MM.1S (cell line): Measurements from ENCODE around the gene P2RX3.

Experiments used
- DNase-seq: peaks from one replicate; pipeline ENCODE4 v3.0.0-alpha.2; 2015
- H2AFZ ChIP-seq: fragments of 300-600 bp; sonication (generic); 2 replicates; pipeline ENCODE4 v1.6.0; 2016; ENCODE audit warnings: antibody characterized with exemption, low read length
- H3F3A ChIP-seq: fragments of 300-600 bp; sonication (generic); 2 replicates; pipeline ENCODE4 v1.6.1; 2016; ENCODE audit warnings: mild to moderate bottlenecking, antibody characterized with exemption, low read length, moderate library complexity, mixed read lengths; ENCODE audit not compliant: insufficient read depth
- H3K27ac ChIP-seq: fragments of 300-600 bp; sonication (generic); 2 replicates; pipeline ENCODE4 v1.5.1; 2016; ENCODE audit warnings: mild to moderate bottlenecking, low read length
- H3K27me3 ChIP-seq: fragments of 300-600 bp; sonication (generic); replicated peaks from 2 replicates; pipeline ENCODE4 v1.6.0; 2016; ENCODE audit warnings: low read length; ENCODE audit not compliant: insufficient read depth
- H3K36me3 ChIP-seq: fragments of 300-600 bp; sonication (generic); replicated peaks from 2 replicates; pipeline ENCODE4 v1.6.1; 2016; ENCODE audit warnings: mild to moderate bottlenecking, low read length, mixed read lengths; ENCODE audit not compliant: insufficient read depth
- H3K4me1 ChIP-seq: fragments of 300-600 bp; sonication (generic); 2 replicates; pipeline ENCODE4 v1.6.1; 2016; ENCODE audit warnings: low read length, mixed read lengths
- H3K4me2 ChIP-seq: fragments of 300-600 bp; sonication (generic); 2 replicates; pipeline ENCODE4 v1.6.0; 2016; ENCODE audit warnings: low read depth, low read length
- H3K4me3 ChIP-seq: fragments of 300-600 bp; sonication (generic); 2 replicates; pipeline ENCODE4 v1.5.1; 2016; ENCODE audit warnings: low read length, mixed read lengths
- H3K79me2 ChIP-seq: fragments of 300-600 bp; sonication (generic); 2 replicates; pipeline ENCODE4 v1.6.1; 2016; ENCODE audit warnings: mixed run types, low read length, mixed read lengths
- H3K9ac ChIP-seq: fragments of 300-600 bp; sonication (generic); 2 replicates; pipeline ENCODE4 v1.6.1; 2016; ENCODE audit warnings: low read length, mixed read lengths
- H3K9me2 ChIP-seq: fragments of 300-600 bp; sonication (generic); replicated peaks from 2 replicates; pipeline ENCODE4 v1.6.1; 2016; ENCODE audit warnings: mild to moderate bottlenecking, low read length, mixed read lengths; ENCODE audit not compliant: insufficient read depth
- H3K9me3 ChIP-seq: fragments of 300-600 bp; sonication (generic); replicated peaks from 2 replicates; pipeline ENCODE4 v1.6.1; 2016; ENCODE audit warnings: mild to moderate bottlenecking, low read length, mixed read lengths; ENCODE audit not compliant: insufficient read depth
- H4K20me1 ChIP-seq: fragments of 300-600 bp; sonication (generic); 2 replicates; pipeline ENCODE4 v1.6.1; 2016; ENCODE audit warnings: mild to moderate bottlenecking, low read length, moderate library complexity, mixed read lengths; ENCODE audit not compliant: insufficient read depth
- EZH2 ChIP-seq: fragments of 300-600 bp; sonication (generic); optimal IDR thresholded peaks from 2 replicates; pipeline ENCODE3; 2017; ENCODE audit warnings: low read depth, mild to moderate bottlenecking, antibody characterized with exemption, low read length, mixed read lengths
- EZH2phosphoT487 ChIP-seq: fragments of 300-600 bp; sonication (generic); IDR thresholded peaks from 2 replicates; pipeline ENCODE4 v1.6.1; 2018; ENCODE audit warnings: antibody characterized with exemption, low read length
- TF ChIP-seq, protein P1 (sequence below): fragments of 300-600 bp; sonication (generic); IDR thresholded peaks from 2 replicates; pipeline ENCODE4 v1.5.1; 2016; ENCODE audit warnings: antibody characterized with exemption, low read length, mixed read lengths

P2RX3 gene

DNA sequence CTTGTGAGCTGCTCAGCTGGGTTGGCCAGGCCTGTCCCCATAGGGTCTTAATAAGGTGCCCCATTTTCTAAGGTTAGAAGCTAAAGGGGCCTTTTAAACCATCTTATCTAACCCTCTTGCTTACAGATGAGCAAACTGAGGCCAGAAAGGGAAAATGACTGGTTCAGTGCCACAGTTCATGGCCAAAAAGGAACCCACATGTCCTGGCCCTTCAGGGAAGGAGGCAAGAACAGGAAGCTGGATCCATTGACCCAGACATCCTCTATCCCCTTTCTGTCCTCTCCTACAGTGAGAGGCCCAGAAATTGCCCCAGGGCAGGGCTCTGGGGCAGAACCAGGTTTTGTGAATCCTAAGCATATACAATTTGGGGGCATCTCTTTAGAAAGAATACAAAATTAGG lies 32.8 kb downstream of the P2RX3 start:
- Histone ChIP-seq H3K9me3 (no peaks in the 10 kb centered on the region), H3K9me2 (no peaks in the 10 kb centered on the region), H3K4me3 (no peak overlapping the region), H3K79me2 (no peaks in the 10 kb centered on the region), H3K9ac (no peak overlapping the region), H3K27ac (no peak overlapping the region), H4K20me1 (no peaks in the 10 kb centered on the region), H3K4me1 (no peaks in the 10 kb centered on the region), H3K27me3 (no peaks in the 10 kb centered on the region), H3F3A (no peaks in the 10 kb centered on the region), H3K4me2 (no peak overlapping the region), H2AFZ (no peak overlapping the region), H3K36me3 (no peaks in the 10 kb centered on the region)
- TF ChIP-seq, protein P1, sequence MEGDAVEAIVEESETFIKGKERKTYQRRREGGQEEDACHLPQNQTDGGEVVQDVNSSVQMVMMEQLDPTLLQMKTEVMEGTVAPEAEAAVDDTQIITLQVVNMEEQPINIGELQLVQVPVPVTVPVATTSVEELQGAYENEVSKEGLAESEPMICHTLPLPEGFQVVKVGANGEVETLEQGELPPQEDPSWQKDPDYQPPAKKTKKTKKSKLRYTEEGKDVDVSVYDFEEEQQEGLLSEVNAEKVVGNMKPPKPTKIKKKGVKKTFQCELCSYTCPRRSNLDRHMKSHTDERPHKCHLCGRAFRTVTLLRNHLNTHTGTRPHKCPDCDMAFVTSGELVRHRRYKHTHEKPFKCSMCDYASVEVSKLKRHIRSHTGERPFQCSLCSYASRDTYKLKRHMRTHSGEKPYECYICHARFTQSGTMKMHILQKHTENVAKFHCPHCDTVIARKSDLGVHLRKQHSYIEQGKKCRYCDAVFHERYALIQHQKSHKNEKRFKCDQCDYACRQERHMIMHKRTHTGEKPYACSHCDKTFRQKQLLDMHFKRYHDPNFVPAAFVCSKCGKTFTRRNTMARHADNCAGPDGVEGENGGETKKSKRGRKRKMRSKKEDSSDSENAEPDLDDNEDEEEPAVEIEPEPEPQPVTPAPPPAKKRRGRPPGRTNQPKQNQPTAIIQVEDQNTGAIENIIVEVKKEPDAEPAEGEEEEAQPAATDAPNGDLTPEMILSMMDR, result no peak
- no peak for TF ChIP-seq EZH2
- no peak for TF ChIP-seq EZH2phosphoT487
- DNase-seq, result no peak

DNA sequence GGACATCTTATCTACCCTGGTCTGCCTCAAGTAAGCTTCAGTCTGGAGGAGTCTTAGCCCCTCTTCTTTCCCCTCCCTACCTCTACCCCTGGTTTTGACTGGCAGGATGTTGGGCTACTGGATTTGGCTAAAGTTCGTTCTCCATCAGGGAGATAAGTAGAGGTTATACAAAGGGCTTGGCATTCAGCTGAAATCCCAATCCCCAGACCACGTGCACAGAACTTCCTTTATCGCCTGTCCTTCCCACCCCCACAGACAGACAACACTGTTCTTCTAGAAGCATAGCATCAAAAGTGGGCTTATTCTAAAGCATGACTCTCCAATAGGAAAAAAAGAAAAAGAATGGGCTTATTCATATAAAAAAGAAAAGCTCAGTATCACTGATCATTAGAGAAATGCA lies 35.0 kb downstream of the P2RX3 start:
- Histone ChIP-seq H2AFZ (no peak overlapping the region), H3K9me3 (no peaks in the 10 kb centered on the region), H3K9me2 (no peaks in the 10 kb centered on the region), H3F3A (no peaks in the 10 kb centered on the region), H3K4me2 (no peak overlapping the region), H3K79me2 (no peaks in the 10 kb centered on the region), H3K4me1 (no peaks in the 10 kb centered on the region), H3K4me3 (no peak overlapping the region), H3K9ac (no peak overlapping the region), H3K27ac (no peak overlapping the region), H3K27me3 (0 out of 2 replicates have a peak, but pooled peaks cover 4% of the 10 kb centered on the region), H4K20me1 (no peaks in the 10 kb centered on the region), H3K36me3 (no peaks in the 10 kb centered on the region)
- DNase-seq, result no peak
- TF ChIP-seq EZH2phosphoT487, result no peak
- TF ChIP-seq EZH2, result no peak

DNA sequence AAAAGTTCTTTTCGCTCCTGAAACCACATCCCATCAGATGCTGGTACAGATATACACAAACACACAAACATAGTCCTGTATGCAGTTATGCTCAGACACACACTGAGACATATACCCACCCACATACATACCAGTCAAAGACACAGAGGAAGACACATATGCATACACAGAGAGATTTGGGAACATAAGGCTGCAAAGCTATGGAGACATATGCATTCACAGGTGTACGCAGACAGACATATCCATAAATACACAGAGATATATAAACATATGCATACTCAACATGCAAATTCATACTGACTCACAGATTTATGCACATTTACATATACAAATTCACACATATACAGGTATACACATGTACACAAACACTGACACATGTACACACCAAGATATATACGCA lies 36.8 kb downstream of the P2RX3 start:
- H3K9ac ChIP-seq, result no peak overlapping the region
- TF ChIP-seq EZH2phosphoT487 (no peak), EZH2 (no peak)
- TF ChIP-seq, protein P1, result no peak
- H3K27ac ChIP-seq, result no peak overlapping the region
- no peak for DNase-seq
- H3F3A ChIP-seq, result no peaks in the 10 kb centered on the region
- no peaks in the 10 kb centered on the region for H4K20me1 ChIP-seq
- no peak overlapping the region for H3K4me2 ChIP-seq
- H3K9me2 ChIP-seq, result no peaks in the 10 kb centered on the region
- no peak overlapping the region for H2AFZ ChIP-seq
- H3K4me1 ChIP-seq, result no peaks in the 10 kb centered on the region
- H3K79me2 ChIP-seq, result no peaks in the 10 kb centered on the region
- peaks cover 11% of the 10 kb centered on the region; the same call in 1 of the 2 replicates for H3K27me3 ChIP-seq
- H3K36me3 ChIP-seq, result no peaks in the 10 kb centered on the region
- H3K4me3 ChIP-seq, result no peak overlapping the region
- no peaks in the 10 kb centered on the region for H3K9me3 ChIP-seq

DNA sequence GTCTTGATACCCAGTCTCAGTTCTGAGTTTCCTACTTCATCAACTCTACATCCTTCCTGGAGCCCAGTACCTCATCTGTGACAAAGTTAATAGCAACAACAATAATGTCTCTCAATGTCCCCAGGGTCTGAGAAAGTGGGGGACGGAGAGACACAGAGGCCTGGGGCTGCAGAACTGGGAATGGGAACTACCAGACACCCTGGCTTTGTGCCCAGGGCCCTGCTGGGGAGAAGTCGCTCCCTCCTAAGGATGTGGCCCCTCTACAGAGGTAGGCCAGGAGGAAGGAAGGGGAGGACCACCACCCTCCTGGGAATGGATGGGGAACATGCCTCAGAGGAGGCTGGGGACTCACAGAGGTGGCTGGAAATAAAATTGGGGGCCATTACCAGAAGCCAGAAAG lies 37.3 kb downstream of the P2RX3 start:
- H3K27me3 ChIP-seq, result peaks cover 11% of the 10 kb centered on the region; the same call in 1 of the 2 replicates

More for the DNA sequence above, 37.3 kb downstream of the P2RX3 start:
- Histone ChIP-seq H3K4me2 (no peak overlapping the region), H3K79me2 (no peaks in the 10 kb centered on the region), H3K4me1 (no peaks in the 10 kb centered on the region), H3K9me2 (no peaks in the 10 kb centered on the region), H3K27ac (no peak overlapping the region), H3K9ac (no peak overlapping the region), H2AFZ (no peak overlapping the region), H3K9me3 (no peaks in the 10 kb centered on the region), H3F3A (no peaks in the 10 kb centered on the region), H4K20me1 (no peaks in the 10 kb centered on the region), H3K36me3 (no peaks in the 10 kb centered on the region), H3K4me3 (no peak overlapping the region)
- no peak for DNase-seq
- TF ChIP-seq EZH2, result no peak
- TF ChIP-seq, protein P1, result no peak
- TF ChIP-seq EZH2phosphoT487, result no peak
